Trophoblast cell (in vitro differentiated cells and primary cell): ENCODE data around the gene IL1RN.
"Not testable (repeated sequence)": the region's sequence is repeated elsewhere in the genome, so short reads cannot be mapped to it uniquely, and the experiment has no call there.

Experiments used
- DNase-seq, 2 donors: peaks; one replicate each; pipeline ENCODE4 v3.0.0-alpha.2; 2016
- H2AFZ ChIP-seq: 2 replicates; pipeline ENCODE4 v1.6.1; 2013; ENCODE audit warnings: low read length, moderate library complexity, mild to moderate bottlenecking; ENCODE audit not compliant: insufficient read depth, poor library complexity
- H2AK5ac ChIP-seq: 2 replicates; pipeline ENCODE4 v1.6.1; 2013; ENCODE audit warnings: mild to moderate bottlenecking, low read length
- H2BK120ac ChIP-seq: 2 replicates; pipeline ENCODE4 v1.6.1; 2013; ENCODE audit warnings: low read length, mild to moderate bottlenecking, moderate library complexity; ENCODE audit not compliant: insufficient read depth, poor library complexity
- H2BK12ac ChIP-seq: 2 replicates; pipeline ENCODE4 v1.6.1; 2013; ENCODE audit warnings: mild to moderate bottlenecking, low read length, moderate library complexity
- H2BK5ac ChIP-seq: 2 replicates; pipeline ENCODE4 v1.6.1; 2013; ENCODE audit warnings: low read length, low read depth, moderate library complexity, mild to moderate bottlenecking; ENCODE audit not compliant: poor library complexity
- H3K14ac ChIP-seq: 2 replicates; pipeline ENCODE4 v1.6.1; 2013; ENCODE audit warnings: mild to moderate bottlenecking, low read length
- H3K18ac ChIP-seq: 2 replicates; pipeline ENCODE4 v1.6.1; 2013; ENCODE audit warnings: mild to moderate bottlenecking, low read length
- H3K23ac ChIP-seq: 2 replicates; pipeline ENCODE4 v1.6.1; 2013; ENCODE audit warnings: low read length
- H3K27ac ChIP-seq: 2 replicates; pipeline ENCODE4 v1.5.1; 2013; ENCODE audit warnings: low read depth, mild to moderate bottlenecking, inconsistent platforms, low read length, moderate library complexity
- H3K27me3 ChIP-seq: 2 replicates; pipeline ENCODE4 v1.6.1; 2013; ENCODE audit warnings: inconsistent platforms, mild to moderate bottlenecking, low read length, moderate library complexity; ENCODE audit not compliant: insufficient read depth
- H3K36me3 ChIP-seq, 2 experiments: 1 replicate in 1 of 2; 2 replicates in 1 of 2; pipeline ENCODE4 v1.6.1; 2013; ENCODE audit warnings: low read length in 2 of 2, mild to moderate bottlenecking in 2 of 2, moderate library complexity in 1 of 2; ENCODE audit not compliant: insufficient read depth in 2 of 2, control insufficient read depth in 1 of 2
- H3K4ac ChIP-seq: 2 replicates; pipeline ENCODE4 v1.6.1; 2013; ENCODE audit warnings: low read depth, mild to moderate bottlenecking, low read length, moderate library complexity
- H3K4me1 ChIP-seq, 2 experiments: 1 replicate in 1 of 2; 2 replicates in 1 of 2; pipeline ENCODE4 v1.6.1; 2013; ENCODE audit warnings: low read length in 2 of 2, mild to moderate bottlenecking in 2 of 2, moderate library complexity in 1 of 2; ENCODE audit not compliant: insufficient read depth in 2 of 2, control insufficient read depth in 1 of 2
- H3K4me2 ChIP-seq: 2 replicates; pipeline ENCODE4 v1.6.1; 2013; ENCODE audit warnings: inconsistent platforms, mild to moderate bottlenecking, low read length, moderate library complexity
- H3K4me3 ChIP-seq: 2 replicates; pipeline ENCODE4 v1.5.1; 2013; ENCODE audit warnings: mild to moderate bottlenecking, low read depth, low read length, inconsistent platforms
- H3K79me1 ChIP-seq: one replicate; pipeline ENCODE4 v1.6.1; 2013; ENCODE audit warnings: low read length
- H3K79me2 ChIP-seq: 2 replicates; pipeline ENCODE4 v1.6.1; 2013; ENCODE audit warnings: low read length, mild to moderate bottlenecking; ENCODE audit not compliant: control insufficient read depth, insufficient read depth, poor library complexity
- H3K9ac ChIP-seq: 2 replicates; pipeline ENCODE4 v1.6.1; 2013; ENCODE audit warnings: mild to moderate bottlenecking, low read length
- H3K9me3 ChIP-seq: 2 replicates; pipeline ENCODE4 v1.6.1; 2013; ENCODE audit warnings: low read depth, mild to moderate bottlenecking, control low read depth, inconsistent platforms, low read length; ENCODE audit not compliant: insufficient read depth
- H4K12ac ChIP-seq: 2 replicates; pipeline ENCODE4 v1.6.1; 2013; ENCODE audit warnings: low read depth, mild to moderate bottlenecking, low read length, moderate library complexity
- H4K8ac ChIP-seq: 2 replicates; pipeline ENCODE4 v1.6.1; 2013; ENCODE audit warnings: low read depth, mild to moderate bottlenecking, low read length, moderate library complexity
- H4K91ac ChIP-seq: one replicate; pipeline ENCODE4 v1.6.1; 2013; ENCODE audit warnings: low read depth, mild to moderate bottlenecking, low read length, moderate library complexity
- WGBS: extraction: QIAGEN DNeasy Blood & Tissue Kit; methylation state at CpG from one replicate; pipeline ENCODE4 v1.1.7; 2013; ENCODE audit warnings: missing lambda C conversion rate; ENCODE audit not compliant: insufficient read length, insufficient coverage; ENCODE audit errors: extremely low coverage; 5-methylcytosine and 5-hydroxymethylcytosine counted together

Gene IL1RN

GRCh38 chr2:113092864-113093612, 34.4 kb upstream of the IL1RN start:
- H3K4me2 ChIP-seq, result no peak overlapping the region
- no peak overlapping the region for H4K12ac ChIP-seq
- H2BK120ac ChIP-seq, result no peak overlapping the region
- H2BK12ac ChIP-seq, result no peak overlapping the region
- no peak overlapping the region for H4K8ac ChIP-seq
- no peak overlapping the region for H3K14ac ChIP-seq
- H3K4me3 ChIP-seq, result no peak overlapping the region
- no peaks in the 10 kb centered on the region for H3K79me2 ChIP-seq
- H3K4me1 ChIP-seq, result no peaks in the 10 kb centered on the region
- no peak overlapping the region for H2AFZ ChIP-seq
- no peak overlapping the region for H3K27ac ChIP-seq
- H3K23ac ChIP-seq, result no peak overlapping the region
- H4K91ac ChIP-seq, result no peak overlapping the region
- H3K27me3 ChIP-seq, result no peaks in the 10 kb centered on the region
- H3K9ac ChIP-seq, result peak overlapping the region; percentile 48
- no peaks in the 10 kb centered on the region for H3K79me1 ChIP-seq
- no peak overlapping the region for H2BK5ac ChIP-seq
- no peak overlapping the region for H3K4ac ChIP-seq
- H3K18ac ChIP-seq, result no peak overlapping the region
- H2AK5ac ChIP-seq, result no peak overlapping the region
- no CpG with 5 or more reads among the region's 5 CpGs for WGBS
- no peaks in the 10 kb centered on the region for H3K36me3 ChIP-seq
- H3K9me3 ChIP-seq, result no peaks in the 10 kb centered on the region
- DNase-seq, result no peak

- no peak for DNase-seq
- Histone ChIP-seq H4K8ac (no peak overlapping the region), H3K9me3 (no peaks in the 10 kb centered on the region), H2AK5ac (no peak overlapping the region), H3K79me1 (no peaks in the 10 kb centered on the region), H3K79me2 (no peaks in the 10 kb centered on the region), H3K9ac (no peak overlapping the region), H3K14ac (no peak overlapping the region), H3K4ac (no peak overlapping the region), H2AFZ (no peak overlapping the region), H3K18ac (no peak overlapping the region), H3K27ac (no peak overlapping the region), H3K4me3 (no peak overlapping the region), H2BK5ac (no peak overlapping the region), H3K23ac (no peak overlapping the region), H3K4me1 (no peaks in the 10 kb centered on the region), H2BK12ac (no peak overlapping the region), H3K27me3 (no peaks in the 10 kb centered on the region), H4K12ac (no peak overlapping the region), H3K4me2 (no peak overlapping the region), H3K36me3 (no peaks in the 10 kb centered on the region), H4K91ac (no peak overlapping the region), H2BK120ac (no peak overlapping the region)
- WGBS, result no CpG with 5 or more reads among the region's 2 CpGs
Observed at GRCh38 chr2:113093613-113093977, 33.8 kb upstream of the IL1RN start.

- not testable (repeated sequence) for H2AFZ ChIP-seq, H3K18ac ChIP-seq, H4K12ac ChIP-seq, H3K23ac ChIP-seq, H2BK5ac ChIP-seq, H4K8ac ChIP-seq, H2BK120ac ChIP-seq, H4K91ac ChIP-seq, H3K79me2 ChIP-seq, H3K27ac ChIP-seq, H3K79me1 ChIP-seq, H3K4ac ChIP-seq, H3K4me1 ChIP-seq, H3K36me3 ChIP-seq, H3K4me2 ChIP-seq, H3K27me3 ChIP-seq, DNase-seq, H3K9me3 ChIP-seq, H2AK5ac ChIP-seq, H3K9ac ChIP-seq, H2BK12ac ChIP-seq, H3K14ac ChIP-seq, H3K4me3 ChIP-seq
- WGBS, result no CpG with 5 or more reads among the region's 14 CpGs
Observed at GRCh38 chr2:113096306-113096705, 31.1 kb upstream of the IL1RN start.

- not testable (repeated sequence) for H3K79me2 ChIP-seq, H3K79me1 ChIP-seq, H2BK120ac ChIP-seq, H3K14ac ChIP-seq, H2AK5ac ChIP-seq, H2BK12ac ChIP-seq, H3K36me3 ChIP-seq, H3K18ac ChIP-seq, H3K9me3 ChIP-seq, H2AFZ ChIP-seq, H4K8ac ChIP-seq, H3K9ac ChIP-seq, H4K91ac ChIP-seq, H2BK5ac ChIP-seq, H3K27ac ChIP-seq, H4K12ac ChIP-seq, H3K23ac ChIP-seq, H3K4me2 ChIP-seq, H3K27me3 ChIP-seq, H3K4me3 ChIP-seq, H3K4ac ChIP-seq, H3K4me1 ChIP-seq, DNase-seq
- WGBS, result no CpG with 5 or more reads among the region's 2 CpGs
Observed at GRCh38 chr2:113096842-113097618, 30.4 kb upstream of the IL1RN start.
